Hepatocyte (in vitro differentiated cells): ENCODE measurements around the gene SPG21. TPM values are rescaled to one million over a fixed set of nuclear protein-coding genes. Genes with fewer than 3 reads are reported as not detected.

Experiments used
- DNase-seq: peaks from one replicate; pipeline ENCODE4 v3.0.0-alpha.2; 2016; ENCODE audit warnings: low spot score
- H2AFZ ChIP-seq: fragments of 200-600 bp; sonication (generic); 2 replicates; pipeline ENCODE4 v1.6.0; 2016; ENCODE audit warnings: antibody characterized with exemption, mild to moderate bottlenecking
- H3K27ac ChIP-seq: fragments of 200-600 bp; sonication (generic); 2 replicates; pipeline ENCODE4 v1.5.1; 2016; ENCODE audit warnings: mild to moderate bottlenecking
- H3K27me3 ChIP-seq: fragments of 200-600 bp; sonication (generic); 2 replicates; pipeline ENCODE4 v1.6.1; 2016
- H3K36me3 ChIP-seq: fragments of 200-600 bp; sonication (generic); replicated peaks from 2 replicates; pipeline ENCODE4 v1.5.1; 2016; ENCODE audit warnings: low read depth; ENCODE audit not compliant: insufficient read depth
- H3K4me1 ChIP-seq: fragments of 200-600 bp; sonication (generic); 2 replicates; pipeline ENCODE4 v1.5.1; 2016; ENCODE audit warnings: mild to moderate bottlenecking, moderate library complexity; ENCODE audit not compliant: insufficient read depth
- H3K4me2 ChIP-seq: fragments of 200-600 bp; sonication (generic); 2 replicates; pipeline ENCODE4 v1.6.0; 2016
- H3K4me3 ChIP-seq: fragments of 200-600 bp; sonication (generic); 2 replicates; pipeline ENCODE4 v1.5.1; 2016; ENCODE audit warnings: mild to moderate bottlenecking
- H3K79me2 ChIP-seq: fragments of 200-600 bp; sonication (generic); 2 replicates; pipeline ENCODE4 v1.6.0; 2017; ENCODE audit warnings: mild to moderate bottlenecking
- H3K9me2 ChIP-seq: fragments of 200-600 bp; sonication (generic); replicated peaks from 2 replicates; pipeline ENCODE4 v1.6.0; 2017; ENCODE audit warnings: mild to moderate bottlenecking; ENCODE audit not compliant: insufficient read depth
- H3K9me3 ChIP-seq: fragments of 200-600 bp; sonication (generic); 2 replicates; pipeline ENCODE4 v1.5.1; 2016; ENCODE audit warnings: low read depth, mild to moderate bottlenecking
- H4K20me1 ChIP-seq: fragments of 200-600 bp; sonication (generic); 2 replicates; pipeline ENCODE4 v1.6.0; 2016; ENCODE audit warnings: mild to moderate bottlenecking; ENCODE audit not compliant: insufficient read depth, poor library complexity, severe bottlenecking
- CTCF ChIP-seq: fragments of 200-600 bp; sonication (generic); IDR thresholded peaks from 2 replicates; pipeline ENCODE4 v1.5.1; 2016; ENCODE audit warnings: antibody characterized with exemption, mild to moderate bottlenecking; ENCODE audit not compliant: poor library complexity
- EZH2 ChIP-seq: fragments of 200-600 bp; sonication (generic); IDR thresholded peaks from 2 replicates; pipeline ENCODE4 v1.6.1; 2016; ENCODE audit warnings: antibody characterized with exemption, mild to moderate bottlenecking, borderline replicate concordance
- EZH2phosphoT487 ChIP-seq: fragments of 200-600 bp; sonication (generic); IDR thresholded peaks from one replicate; pipeline ENCODE4 v1.6.1; 2018; ENCODE audit warnings: antibody characterized with exemption, mild to moderate bottlenecking, low read depth, moderate library complexity; ENCODE audit not compliant: unreplicated experiment, severe bottlenecking
- WGBS: methylation state at CpG from one replicate; pipeline ENCODE4 v1.1.6; 2016; ENCODE audit warnings: low lambda C conversion rate; ENCODE audit errors: missing lambda C conversion rate; 5-methylcytosine and 5-hydroxymethylcytosine counted together
- polyA plus RNA-seq: library from polyadenylated mRNA; unstranded; fragments of >200 nt; fragmentation: Nextera tagmentation; extraction: Ambion mirVana; gene quantifications from 2 replicates; pipeline ENCODE4 v1.2.1, GENCODE V29; 2016
- total RNA-seq: library from RNA; depleted of rRNA; stranded (reverse); fragments of >200 nt; gene quantifications from 2 replicates; pipeline ENCODE4 v1.2.3, GENCODE V29; 2014

SPG21 gene
- total and polyA plus RNA-seq, 2 experiments from 2014 or later, result 86.4 to 138 TPM

DNA sequence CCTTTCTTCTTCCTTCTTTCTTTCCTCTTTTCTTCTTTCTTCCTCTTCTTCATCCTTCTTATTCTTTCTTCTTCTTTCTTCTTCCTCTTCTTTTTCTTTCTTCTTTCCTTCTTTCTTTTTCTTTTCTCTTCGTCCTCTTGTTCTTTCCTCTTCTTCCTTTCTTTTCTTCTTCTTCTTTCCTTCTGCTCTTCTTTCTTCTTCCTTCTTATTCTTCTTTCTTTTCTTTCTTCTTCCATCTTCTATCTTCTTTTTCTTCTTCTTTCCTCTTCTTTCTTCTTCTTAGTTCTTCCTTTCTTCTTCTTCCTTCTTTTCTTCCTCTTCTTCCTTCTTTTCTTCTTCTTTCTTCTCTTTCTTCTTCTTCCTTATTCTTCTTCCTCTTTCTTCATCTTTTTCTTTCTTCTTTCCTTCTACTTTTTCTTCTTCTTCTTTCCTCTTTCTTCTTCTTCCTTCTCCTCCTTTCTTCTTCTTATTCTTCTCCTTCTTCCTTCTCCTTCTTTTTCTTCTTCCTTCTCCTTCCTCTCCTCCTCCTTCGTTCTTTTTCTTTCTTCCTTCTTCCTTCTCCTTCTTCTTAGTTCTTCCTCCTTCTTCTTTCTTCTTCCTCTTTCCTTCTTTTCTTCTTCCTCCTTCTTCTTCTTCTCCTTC lies 37.8 kb downstream of the SPG21 start:
- no peaks in the 10 kb centered on the region for H4K20me1 ChIP-seq
- H3K79me2 ChIP-seq, result no peaks in the 10 kb centered on the region
- H3K27ac ChIP-seq, result no peak overlapping the region
- no peak for DNase-seq
- no peaks in the 10 kb centered on the region for H3K9me2 ChIP-seq
- WGBS, result 82% methylated on average over 2 of the region's 2 CpGs
- no peak overlapping the region for H3K4me2 ChIP-seq
- H3K4me1 ChIP-seq, result no peaks in the 10 kb centered on the region
- H3K4me3 ChIP-seq, result no peak overlapping the region
- H2AFZ ChIP-seq, result no peak overlapping the region
- no peaks in the 10 kb centered on the region for H3K36me3 ChIP-seq
- no peaks in the 10 kb centered on the region for H3K9me3 ChIP-seq
- TF ChIP-seq CTCF, result no peak
- TF ChIP-seq EZH2phosphoT487, result no peak
- TF ChIP-seq EZH2, result no peak
- H3K27me3 ChIP-seq, result no peaks in the 10 kb centered on the region

DNA sequence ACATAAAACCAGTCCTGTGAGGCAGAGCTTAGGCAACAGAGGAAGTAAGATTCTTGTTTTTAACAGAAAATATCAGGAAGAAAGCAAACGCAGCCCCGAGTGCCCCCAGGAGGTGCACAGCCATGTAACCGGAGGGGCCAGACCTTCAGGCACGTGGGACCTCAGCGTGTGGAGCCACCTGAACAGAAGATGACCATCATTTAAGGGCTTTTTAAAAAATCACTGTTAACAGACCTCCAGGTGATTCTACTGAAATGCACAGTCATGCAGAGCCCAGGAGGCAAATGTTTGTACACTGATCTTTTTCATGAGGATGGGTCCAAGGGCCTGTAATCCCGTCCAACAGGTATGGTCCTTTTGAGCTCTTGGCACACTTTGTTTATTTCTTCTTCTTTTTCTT lies 38.8 kb downstream of the SPG21 start:
- no peaks in the 10 kb centered on the region for H3K4me1 ChIP-seq
- H3K27me3 ChIP-seq, result no peaks in the 10 kb centered on the region
- H3K27ac ChIP-seq, result no peak overlapping the region
- DNase-seq, result no peak
- H4K20me1 ChIP-seq, result no peaks in the 10 kb centered on the region
- H3K36me3 ChIP-seq, result no peaks in the 10 kb centered on the region
- no peak overlapping the region for H2AFZ ChIP-seq
- no peak overlapping the region for H3K4me2 ChIP-seq
- 83% methylated on average over 6 of the region's 6 CpGs for WGBS
- no peaks in the 10 kb centered on the region for H3K9me3 ChIP-seq
- no peak overlapping the region for H3K4me3 ChIP-seq
- no peaks in the 10 kb centered on the region for H3K79me2 ChIP-seq
- no peaks in the 10 kb centered on the region for H3K9me2 ChIP-seq
- no peak for TF ChIP-seq EZH2
- TF ChIP-seq CTCF, result no peak
- TF ChIP-seq EZH2phosphoT487, result no peak

- H3K9me3 ChIP-seq, result no peaks in the 10 kb centered on the region
- H3K4me3 ChIP-seq, result no peak overlapping the region
- H3K27me3 ChIP-seq, result no peaks in the 10 kb centered on the region
- no peaks in the 10 kb centered on the region for H4K20me1 ChIP-seq
- no peak overlapping the region for H3K4me2 ChIP-seq
- H3K36me3 ChIP-seq, result no peaks in the 10 kb centered on the region
- TF ChIP-seq EZH2 (no peak), EZH2phosphoT487 (no peak), CTCF (no peak)
- no peaks in the 10 kb centered on the region for H3K79me2 ChIP-seq
- no peak overlapping the region for H2AFZ ChIP-seq
- H3K9me2 ChIP-seq, result no peaks in the 10 kb centered on the region
- no peaks in the 10 kb centered on the region for H3K4me1 ChIP-seq
- DNase-seq, result no peak
- 93% methylated on average over 11 of the region's 11 CpGs for WGBS
- no peak overlapping the region for H3K27ac ChIP-seq
These were observed 40.1 kb downstream of the SPG21 start for GRCh38 chr15:64949383-64950186.
